ENCODE results near the gene CD274.
"Not testable (repeated sequence)": the region's sequence is repeated elsewhere in the genome, so short reads cannot be mapped to it uniquely, and the experiment has no call there.

CD274 gene

DNA sequence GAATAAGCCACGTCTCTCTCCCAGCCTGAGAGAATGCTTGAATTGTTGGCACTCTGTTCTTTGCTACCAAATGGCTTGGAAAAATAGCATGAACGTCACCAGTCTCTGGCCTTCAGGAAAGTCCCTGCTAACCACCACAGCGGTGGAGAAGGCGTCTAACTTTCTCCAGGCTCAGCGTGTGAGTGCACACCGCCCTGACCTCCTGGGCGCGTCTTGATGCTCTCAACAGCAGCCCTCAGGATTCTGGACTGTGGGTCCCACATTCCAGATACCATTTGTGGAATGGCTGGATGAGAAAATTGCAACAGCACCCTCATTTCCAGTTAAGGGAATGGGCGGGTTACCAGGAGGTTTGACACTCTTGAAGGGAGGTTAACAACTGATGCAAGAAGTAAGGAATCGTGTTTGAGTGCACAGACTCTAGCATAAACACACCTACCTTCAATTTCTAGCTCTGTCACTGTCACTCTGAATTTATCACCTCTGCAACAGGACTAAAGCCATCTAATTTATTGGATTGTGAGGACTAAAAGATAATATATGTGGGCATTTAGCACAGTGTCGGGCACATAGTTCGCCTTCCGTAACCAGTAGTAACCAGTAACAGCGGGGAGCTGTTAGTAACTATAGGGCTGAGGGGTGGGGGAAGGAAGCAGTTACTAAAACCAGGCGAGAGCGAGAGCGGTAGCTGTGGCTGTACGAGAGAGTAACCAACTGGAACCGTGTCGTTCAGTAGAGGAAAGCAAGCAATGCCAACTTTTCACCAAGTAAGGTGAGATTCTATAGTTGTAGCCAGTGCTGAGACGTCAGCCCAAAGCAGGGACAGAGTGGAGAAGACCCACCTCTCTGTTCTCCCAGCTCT is 11.8 kb upstream of the CD274 start:
- no peak for DNase-seq

DNA sequence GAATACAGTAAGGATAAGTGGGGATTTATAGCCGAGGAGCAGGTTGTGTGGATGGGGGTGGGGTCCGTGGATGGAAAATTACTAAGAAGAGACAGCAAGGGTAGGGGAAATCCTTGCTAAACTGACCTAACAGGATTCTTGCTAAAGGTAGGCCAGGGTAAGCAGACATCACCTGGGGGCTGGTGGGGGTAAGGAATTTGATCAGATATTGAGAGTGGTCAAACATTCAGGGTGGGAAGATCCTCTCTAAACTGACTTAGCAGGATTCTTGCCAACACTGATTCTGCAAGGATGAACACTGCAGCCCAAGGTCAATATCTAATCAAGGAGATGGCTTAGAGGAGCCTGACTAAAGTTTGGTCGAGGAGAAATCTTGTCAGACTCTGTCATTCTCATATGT is 9.9 kb upstream of the CD274 start:
- DNase-seq: no peak

DNA sequence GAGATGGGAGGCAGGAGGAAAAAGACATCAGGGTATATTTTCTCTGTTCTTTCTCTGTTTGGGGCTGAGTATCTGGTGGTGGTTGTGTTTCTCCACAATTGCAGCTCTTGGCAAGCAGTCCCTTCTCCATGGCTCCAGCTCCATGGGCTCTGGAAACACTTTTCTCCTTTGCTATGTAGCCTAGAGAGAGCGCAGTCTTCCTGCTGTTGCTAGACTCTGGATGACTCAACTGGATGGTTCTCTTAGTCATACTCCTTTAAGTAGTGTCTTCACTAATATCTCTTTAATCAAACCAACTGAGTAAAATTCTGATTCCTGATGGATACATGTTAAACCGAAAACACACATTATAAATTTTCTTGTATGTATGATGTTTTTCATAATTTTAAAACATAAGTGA is 9.3 kb upstream of the CD274 start:
- no peak for DNase-seq

DNA sequence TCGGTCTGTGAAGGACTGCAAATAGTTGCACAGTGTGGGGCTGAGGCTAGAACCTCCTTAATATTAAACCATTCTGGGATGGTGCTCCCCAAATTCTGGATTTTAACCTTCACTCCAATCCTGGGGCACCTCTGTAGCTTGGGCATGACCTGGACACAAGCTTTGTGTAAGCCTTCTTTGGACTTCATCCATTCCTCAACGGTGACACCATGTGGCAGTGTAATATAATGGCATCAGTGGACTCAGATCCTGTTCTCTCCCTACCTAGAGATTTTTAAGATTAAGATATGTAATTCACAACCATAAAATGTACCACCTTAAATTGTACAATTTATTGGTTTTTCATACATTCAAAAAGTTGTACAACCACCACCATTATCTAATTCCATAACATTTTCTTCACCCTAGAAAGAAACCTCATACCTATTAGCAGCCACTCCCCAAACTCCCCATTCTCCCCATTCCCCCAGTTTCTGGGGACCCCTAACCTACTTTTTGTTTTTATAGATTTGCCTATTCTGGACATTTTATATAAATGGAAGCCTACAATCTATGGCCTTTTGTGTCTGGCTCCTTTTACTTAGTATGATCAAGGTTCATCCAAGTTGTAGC is 7.8 kb upstream of the CD274 start:
- DNase-seq: peak; percentile 61 to 67

DNA sequence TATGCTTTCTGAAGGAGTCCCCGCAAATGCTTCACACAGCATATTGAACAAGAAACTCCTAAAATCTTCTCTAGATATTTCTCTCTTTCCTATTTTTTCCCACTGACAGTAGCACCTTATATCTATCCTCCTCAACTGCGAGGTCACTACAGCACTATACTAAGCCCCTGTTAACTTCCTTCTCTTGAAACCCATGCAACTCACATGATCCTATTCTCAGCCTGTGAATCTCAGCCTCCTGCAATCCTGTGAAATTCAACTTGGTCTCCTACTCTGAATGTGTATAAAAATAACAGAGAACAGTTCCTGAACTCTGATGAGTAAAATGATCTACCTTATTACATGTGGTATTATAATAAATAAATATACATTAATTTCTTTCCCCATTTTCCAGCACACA is 6.5 kb upstream of the CD274 start:
- DNase-seq: no peak

DNA sequence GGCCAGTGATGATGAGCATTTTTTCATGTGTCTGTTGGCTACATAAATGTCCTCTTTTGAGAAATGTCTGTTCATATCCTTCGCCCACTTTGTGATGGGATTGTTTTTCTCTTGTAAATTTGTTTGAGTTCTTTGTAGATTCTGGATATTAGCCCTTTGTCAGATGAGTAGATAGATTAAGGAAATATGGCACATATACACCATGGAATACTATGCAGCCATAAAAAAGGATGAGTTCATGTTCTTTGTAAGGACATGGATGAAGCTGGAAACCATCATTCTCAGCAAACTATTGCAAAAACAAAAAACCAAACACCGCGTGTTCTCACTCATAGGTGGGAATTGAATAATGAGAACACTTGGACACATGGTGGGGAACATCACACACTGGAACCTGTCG is 5.2 kb upstream of the CD274 start:
- not testable (repeated sequence) for DNase-seq

DNA sequence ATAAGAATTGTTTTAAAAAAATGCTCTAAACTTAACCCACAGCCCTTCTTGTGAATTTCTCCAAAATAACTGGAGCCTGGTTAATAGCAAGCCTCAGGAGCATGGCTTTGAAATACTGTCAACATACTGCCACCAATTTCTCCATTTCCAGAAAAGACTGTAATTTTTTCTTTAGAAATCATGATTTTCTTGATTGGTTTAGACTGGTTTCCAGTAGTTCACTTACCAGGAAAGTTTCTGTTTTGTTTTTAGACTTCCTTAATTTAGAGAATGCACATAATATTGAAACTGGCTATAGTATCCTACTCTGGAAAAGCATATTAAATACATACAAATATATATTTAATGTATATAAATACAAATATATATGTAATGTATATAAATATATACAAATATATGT is 4.5 kb upstream of the CD274 start:
- no peak for DNase-seq

DNA sequence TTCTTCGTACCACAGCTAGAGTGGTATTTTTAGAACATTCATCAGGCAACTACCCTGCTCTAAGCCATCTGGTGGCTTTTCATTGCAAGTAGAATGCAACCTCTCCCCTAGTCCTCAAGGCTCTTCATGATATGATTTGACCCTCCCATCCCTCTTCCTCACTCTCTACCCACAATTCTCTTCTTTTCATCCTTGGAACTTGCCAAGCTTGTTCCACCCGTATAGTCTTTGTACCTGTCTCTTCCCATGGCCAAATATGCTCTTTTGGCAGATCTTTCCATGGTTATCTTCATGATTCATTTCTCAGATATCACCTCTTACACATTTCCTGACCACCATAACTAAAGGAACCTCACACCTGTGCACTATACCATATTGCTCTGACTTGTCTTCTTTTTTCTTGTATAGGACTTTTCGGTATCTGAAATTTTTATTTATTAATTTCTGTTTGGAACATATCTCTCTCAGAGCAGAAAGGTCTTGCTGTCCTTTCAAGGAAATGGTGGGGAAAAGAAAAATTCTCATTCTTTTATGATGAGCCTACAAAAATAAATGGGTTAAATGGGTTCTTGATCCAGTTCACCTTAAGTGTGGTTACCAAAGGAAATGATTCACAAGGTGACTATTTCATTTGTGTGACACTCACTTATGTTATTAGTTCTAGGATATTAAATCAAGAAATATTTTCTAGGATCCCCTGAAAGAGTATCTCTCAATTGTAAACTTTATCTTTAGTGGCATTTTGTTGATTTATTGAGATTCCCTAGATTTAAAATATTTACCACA is 3.7 kb upstream of the CD274 start:
- DNase-seq: no peak

DNA sequence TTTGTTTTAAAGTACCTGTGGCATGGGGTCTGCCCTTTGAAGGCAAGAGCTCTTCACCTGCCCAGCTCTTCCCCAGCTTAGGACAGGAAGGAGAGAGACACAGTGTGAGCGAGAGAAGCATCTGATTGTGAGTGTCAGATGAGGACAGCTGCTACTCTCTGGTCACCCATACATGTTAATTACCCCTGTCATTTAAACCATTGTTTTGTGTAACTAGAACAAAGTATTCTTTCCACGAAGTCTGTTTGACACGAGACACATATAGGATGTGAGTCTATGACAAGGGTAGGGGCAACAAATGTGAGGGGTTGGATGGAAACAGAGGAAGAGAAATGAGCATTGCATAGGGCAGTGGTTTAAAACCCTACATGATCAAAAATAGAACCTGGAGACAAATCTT is 3.0 kb upstream of the CD274 start:
- no peak for DNase-seq

DNA sequence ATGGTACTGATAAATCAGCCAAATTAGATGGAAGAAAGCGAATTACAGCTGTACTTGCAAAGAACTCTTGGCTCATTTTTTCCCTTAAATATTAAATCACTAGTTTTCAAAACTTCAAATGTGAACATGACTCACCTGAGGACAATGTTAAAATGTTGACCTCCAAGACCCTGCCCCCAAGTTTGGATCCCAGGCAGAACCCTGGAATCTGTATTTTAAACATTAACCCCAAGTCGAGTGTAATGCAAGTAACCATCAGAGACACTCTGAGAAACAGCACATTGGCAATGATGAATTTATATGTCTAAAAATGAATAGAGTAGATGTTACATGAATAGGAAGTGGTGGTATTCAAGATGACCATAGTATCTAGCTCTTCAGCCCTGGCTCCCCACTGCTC is 2.3 kb upstream of the CD274 start:
- no peak for DNase-seq

DNA sequence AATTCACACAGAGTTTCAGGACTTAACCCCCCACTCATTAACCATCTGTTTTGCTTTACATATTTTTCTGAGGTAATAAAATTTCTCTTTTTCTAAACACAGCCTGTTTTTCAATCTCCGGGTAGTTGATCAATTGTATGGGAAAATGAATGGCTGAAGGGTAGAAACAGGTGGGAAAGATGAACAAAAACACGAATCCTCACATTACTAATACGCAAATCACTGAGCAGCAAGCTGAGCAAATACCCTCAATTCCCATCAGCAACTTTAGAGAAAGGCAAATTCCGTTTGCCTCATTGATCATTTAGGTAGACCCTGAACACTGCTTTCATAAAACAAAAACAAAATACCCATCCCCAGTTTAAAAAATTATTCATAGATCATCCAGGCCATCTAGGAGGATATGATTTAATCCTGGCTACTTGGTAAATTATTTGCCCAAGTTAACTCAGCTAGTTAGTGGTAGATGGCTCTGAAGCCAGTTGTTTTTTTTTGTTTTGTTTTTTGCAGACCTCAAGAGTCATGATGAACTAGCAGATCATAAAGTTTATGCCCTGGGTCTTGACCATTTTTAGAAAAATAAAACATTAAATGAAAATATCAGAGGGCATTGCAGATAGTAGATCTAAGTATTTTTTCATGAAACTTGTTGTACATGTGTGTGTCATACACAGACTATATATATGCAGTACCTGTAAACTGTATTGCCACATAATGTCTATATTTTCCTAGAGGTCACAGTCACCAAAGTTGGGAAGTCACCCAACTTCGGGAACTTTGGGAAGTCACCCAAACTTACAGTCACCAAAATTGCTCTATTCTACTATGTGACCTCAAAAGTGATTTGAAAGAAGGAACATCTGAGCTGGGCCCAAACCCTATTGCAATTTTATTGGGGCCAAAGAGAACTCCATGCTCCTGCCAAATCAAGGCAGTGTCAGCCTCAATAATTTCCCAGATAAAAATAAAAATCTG is 1.6 kb upstream of the CD274 start:
- no peak for DNase-seq

DNA sequence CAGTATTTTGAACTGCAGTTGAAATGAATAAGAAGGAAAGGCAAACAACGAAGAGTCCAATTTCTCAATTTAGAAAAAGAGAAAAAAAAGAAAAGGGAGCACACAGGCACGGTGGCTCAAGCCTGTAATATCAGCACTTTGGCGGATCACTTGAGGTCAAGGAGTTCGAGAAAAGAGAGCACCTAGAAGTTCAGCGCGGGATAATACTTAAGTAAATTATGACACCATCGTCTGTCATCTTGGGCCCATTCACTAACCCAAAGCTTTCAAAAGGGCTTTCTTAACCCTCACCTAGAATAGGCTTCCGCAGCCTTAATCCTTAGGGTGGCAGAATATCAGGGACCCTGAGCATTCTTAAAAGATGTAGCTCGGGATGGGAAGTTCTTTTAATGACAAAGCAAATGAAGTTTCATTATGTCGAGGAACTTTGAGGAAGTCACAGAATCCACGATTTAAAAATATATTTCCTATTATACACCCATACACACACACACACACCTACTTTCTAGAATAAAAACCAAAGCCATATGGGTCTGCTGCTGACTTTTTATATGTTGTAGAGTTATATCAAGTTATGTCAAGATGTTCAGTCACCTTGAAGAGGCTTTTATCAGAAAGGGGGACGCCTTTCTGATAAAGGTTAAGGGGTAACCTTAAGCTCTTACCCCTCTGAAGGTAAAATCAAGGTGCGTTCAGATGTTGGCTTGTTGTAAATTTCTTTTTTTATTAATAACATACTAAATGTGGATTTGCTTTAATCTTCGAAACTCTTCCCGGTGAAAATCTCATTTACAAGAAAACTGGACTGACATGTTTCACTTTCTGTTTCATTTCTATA is 602 bp upstream of the CD274 start:
- DNase-seq: peak in 1 of 2 experiments; percentile 55

DNA sequence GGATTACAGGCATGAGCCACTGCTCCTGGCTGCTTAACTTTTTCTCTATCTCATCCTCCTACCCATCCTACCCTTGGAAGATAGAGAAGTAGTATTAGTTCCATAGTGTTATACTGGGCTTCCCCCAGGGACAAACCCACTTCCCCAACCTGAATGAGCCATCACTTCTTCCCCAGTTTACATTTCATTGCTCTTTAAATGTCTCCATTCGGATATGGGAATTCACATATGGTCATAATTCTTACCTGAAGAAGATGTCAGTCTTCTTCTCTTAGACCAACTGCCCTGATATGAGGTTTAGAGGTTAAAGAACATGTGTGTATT is 1.9 kb downstream of the CD274 start:
- DNase-seq: no peak

DNA sequence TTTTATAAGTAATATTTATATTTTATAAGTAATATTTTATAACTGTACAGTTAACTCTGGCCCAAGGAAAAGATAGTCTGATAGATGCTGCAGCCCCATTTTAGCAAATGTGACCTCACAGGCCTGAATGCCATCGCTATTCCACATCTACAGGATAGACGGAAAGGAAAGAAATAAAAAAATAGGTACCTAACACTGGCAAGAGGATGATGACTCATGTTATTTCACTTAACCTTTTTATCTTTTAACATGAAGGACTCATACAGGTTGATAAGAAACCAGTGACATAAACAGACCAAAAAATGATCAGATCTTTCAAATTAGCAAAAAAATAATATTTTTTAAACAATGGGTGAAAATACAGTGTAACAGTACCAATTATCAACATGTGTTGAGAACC is 2.7 kb downstream of the CD274 start:
- DNase-seq: no peak

DNA sequence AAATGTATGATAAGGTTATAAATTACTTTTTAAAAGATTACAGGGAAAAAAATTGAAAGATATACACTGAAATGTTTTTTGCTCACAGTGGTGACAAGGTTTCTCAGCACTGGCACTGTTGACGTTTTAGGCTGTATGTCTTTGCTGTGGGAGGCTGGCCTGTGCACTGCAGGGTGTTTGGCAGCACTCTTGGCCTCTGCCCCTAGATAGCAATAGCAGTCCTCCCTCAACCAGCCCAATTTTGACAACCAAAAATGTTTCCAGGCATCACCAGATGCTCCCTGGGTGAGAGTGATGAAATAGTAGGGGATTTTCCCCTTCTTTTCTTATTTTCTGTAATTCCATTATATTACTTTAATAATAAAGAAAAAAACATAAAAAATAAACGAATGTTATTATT is 3.3 kb downstream of the CD274 start:
- no peak for DNase-seq

DNA sequence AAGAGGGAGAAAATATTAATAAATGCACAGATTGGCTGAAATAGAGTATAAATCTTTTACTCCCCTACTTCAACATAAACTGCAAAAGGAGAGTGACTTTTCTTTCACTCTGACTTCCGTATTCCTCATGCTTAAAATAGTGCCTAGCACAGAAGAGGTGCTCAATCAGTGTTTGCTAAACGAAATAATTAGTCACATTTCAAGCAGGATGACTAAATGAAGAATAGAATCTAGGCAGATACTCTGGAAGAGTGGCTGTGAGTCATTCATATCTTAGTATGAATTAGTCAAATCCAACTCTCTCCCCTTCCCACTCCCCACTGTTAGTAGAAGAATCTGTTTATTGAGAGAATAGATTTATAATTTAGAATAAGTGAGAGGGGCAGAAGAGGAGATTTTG is 4.8 kb downstream of the CD274 start:
- DNase-seq: no peak

DNA sequence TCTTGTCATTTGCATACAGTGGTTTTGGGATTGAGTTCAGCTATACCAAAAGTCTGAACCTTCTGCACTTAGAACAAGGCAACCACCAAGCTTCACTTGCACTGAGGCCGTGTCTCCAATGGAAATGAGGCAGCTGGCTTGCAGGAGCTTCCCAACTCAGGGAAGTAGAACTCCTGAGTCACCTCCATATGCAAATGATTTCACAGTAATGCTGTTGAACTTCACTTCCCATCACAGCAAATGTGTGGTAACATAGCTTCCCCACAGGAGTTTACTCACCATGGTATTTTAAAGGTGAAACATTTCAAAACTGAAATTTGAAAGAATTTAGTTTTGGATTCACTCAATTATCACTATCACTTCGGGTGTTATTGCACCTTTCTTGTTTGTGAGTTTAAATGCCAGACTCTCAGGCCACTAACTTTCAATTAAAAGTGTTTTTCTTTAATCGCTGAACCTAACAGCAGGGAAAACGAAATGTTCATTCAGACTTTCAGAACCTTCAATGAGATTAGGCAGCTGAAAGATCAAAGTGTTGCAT is 9.0 kb downstream of the CD274 start:
- DNase-seq: peak; percentile 54 to 56

DNA sequence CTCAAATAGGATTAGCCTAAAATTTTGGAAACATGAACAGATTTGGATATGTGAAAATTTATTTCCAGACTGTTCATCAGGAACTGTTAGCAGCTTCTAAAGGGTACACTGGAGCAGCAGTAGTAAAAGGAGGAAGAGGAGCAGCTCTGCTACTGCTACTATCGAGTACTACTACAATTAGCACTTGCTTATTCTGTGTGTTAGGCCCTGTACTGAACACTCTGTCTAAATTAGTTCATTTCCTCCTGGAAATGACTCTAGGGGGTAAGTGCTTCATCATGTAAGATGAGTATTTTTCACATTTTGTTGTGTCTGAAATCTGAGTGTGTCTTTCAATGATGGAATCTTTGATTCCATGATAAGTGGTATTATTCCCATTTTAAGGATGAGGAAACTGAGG is 9.8 kb downstream of the CD274 start:
- no peak for DNase-seq

DNA sequence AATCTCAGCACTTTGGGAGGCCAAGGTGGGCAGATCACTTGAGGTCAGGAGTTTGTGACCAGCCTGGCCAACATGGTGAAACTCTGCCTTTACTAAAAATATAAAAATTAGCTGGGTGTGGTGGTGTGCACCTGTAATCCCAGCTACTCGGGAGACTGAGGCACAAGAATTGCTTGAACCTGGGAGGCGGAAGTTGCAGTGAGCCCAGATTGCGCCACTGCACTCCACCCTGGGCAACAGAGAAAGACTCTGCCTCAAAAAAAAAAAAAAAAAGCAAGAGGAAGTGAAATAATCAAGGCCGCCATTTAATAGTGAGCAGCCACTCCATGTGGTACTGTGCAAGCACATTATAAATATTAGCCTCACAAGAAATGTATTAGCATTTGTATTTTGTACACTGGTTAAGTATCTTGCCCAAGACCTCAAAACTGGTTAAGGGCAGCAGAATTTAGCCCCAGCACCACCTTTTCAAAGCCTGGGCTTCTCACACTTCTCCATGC is 14.5 kb downstream of the CD274 start:
- not testable (repeated sequence) for DNase-seq

DNA sequence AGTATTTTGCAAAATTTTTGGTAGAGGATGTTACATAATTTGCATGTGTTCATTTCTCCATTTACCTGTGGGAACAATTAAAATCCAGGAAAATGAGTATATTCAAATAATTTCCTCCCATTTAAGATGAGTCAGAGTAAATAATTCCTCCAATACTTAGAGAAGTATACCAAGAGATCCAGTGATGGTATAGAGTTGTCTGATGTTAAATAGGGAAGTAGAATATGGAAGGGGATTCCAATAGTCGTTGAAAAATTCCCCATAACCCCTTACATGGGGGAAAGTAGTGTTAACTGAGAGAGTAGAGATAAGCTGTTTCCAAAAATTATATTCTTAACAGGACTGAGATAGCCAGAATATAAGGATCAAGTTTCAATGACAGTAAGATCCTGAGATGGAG is 15.7 kb downstream of the CD274 start:
- no peak for DNase-seq

DNA sequence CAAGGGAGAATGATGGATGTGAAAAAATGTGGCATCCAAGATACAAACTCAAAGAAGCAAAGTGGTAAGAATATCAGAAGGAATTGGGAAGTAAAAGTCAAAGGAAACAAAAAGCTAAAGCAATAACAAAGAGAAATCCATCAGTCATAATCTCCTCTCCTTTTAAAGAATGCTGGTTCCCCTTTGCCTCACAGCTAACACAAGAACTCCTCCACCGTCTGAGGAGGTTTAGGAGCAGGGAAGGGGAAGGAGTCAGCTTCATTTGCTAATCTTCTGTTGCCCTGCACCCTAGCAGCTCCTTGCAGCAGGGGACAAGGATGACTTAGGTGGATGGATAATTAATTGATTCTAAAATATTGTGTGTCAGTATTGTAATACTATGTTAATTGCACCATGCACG is 16.4 kb downstream of the CD274 start:
- no peak for DNase-seq
